ENCODE results near the gene MLLT3.

- TF ChIP-seq, protein P1, sequence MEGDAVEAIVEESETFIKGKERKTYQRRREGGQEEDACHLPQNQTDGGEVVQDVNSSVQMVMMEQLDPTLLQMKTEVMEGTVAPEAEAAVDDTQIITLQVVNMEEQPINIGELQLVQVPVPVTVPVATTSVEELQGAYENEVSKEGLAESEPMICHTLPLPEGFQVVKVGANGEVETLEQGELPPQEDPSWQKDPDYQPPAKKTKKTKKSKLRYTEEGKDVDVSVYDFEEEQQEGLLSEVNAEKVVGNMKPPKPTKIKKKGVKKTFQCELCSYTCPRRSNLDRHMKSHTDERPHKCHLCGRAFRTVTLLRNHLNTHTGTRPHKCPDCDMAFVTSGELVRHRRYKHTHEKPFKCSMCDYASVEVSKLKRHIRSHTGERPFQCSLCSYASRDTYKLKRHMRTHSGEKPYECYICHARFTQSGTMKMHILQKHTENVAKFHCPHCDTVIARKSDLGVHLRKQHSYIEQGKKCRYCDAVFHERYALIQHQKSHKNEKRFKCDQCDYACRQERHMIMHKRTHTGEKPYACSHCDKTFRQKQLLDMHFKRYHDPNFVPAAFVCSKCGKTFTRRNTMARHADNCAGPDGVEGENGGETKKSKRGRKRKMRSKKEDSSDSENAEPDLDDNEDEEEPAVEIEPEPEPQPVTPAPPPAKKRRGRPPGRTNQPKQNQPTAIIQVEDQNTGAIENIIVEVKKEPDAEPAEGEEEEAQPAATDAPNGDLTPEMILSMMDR (IDR thresholded peaks at IDR 0.05; ENCODE audit: extremely low read depth in 1 of 2, insufficient read depth in 1 of 2, low read depth in 1 of 2, low read length in 2 of 2): no peak
- TF ChIP-seq POLR2AphosphoS5 (IDR thresholded peaks at IDR 0.05; ENCODE audit: insufficient read depth, low read depth, low read length): no peak
- no peak for TF ChIP-seq MAX (IDR thresholded peaks at IDR 0.05; ENCODE audit: insufficient read depth, insufficient read length)
These were observed 270.6 kb downstream of the MLLT3 start for GRCh38 chr9:20351715-20352114.

Measured in endothelial cell of umbilical vein (primary cell).